T47D (cell line): ENCODE data around the gene SLC50A1.
"Not testable (repeated sequence)": the region's sequence is repeated elsewhere in the genome, so short reads cannot be mapped to it uniquely, and the experiment has no call there.

ENCODE experiments used
- DNase-seq, 2 experiments: peaks; one replicate each; pipeline versions ENCODE4 v3.0.0 to v3.0.0-alpha.2; 2011 to 2012; ENCODE audit warnings: low read depth in 1 of 2, low spot score in 1 of 2
- JUND ChIP-seq: IDR thresholded peaks from 2 replicates; pipeline ENCODE4 v1.6.1; 2012; ENCODE audit warnings: low read depth
- in situ Hi-C: cut with HindIII; loops from 2 replicates; pipeline ENCODE4 v1.10.0; 2016; ENCODE audit warnings: low sequenced_read_pairs, low pct_unique_long_range_greater_than_20kb

SLC50A1 gene

GRCh38 chr1:155160128-155160527 is 24.5 kb downstream of the SLC50A1 start:
- TF ChIP-seq JUND, result no peak
- in situ Hi-C loops, result no loop called here
- DNase-seq, result no peak

GRCh38 chr1:155162631-155163030 is 27.0 kb downstream of the SLC50A1 start:
- DNase-seq, in situ Hi-C loops: not testable (repeated sequence)

- DNase-seq, in situ Hi-C loops: not testable (repeated sequence)
Observed at GRCh38 chr1:155163785-155164184, 28.1 kb downstream of the SLC50A1 start.

DNA sequence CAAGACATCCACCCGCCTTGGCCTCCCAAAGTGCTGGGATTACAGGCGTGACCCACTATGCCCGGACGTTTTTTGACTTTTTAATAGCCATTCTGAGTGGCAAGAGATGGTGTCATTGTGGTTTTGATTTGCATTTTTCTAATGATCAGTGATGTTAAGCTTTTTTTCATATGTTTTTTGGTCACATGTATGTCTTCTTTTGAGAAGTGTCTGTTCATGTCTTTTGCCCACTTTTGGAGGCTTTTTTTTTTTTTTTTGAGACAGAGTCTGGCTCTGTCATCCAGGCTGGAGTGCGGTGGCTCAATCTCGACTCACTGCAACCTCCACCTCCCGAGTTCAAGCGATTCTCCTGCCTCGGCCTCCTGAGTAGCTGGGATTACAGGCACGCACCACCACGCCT is 29.0 kb downstream of the SLC50A1 start:
- DNase-seq, in situ Hi-C loops: not testable (repeated sequence)

GRCh38 chr1:155166051-155166470 is 30.4 kb downstream of the SLC50A1 start:
- DNase-seq, result no peak
- TF ChIP-seq JUND, result no peak
- in situ Hi-C loops, result no loop called here

DNA sequence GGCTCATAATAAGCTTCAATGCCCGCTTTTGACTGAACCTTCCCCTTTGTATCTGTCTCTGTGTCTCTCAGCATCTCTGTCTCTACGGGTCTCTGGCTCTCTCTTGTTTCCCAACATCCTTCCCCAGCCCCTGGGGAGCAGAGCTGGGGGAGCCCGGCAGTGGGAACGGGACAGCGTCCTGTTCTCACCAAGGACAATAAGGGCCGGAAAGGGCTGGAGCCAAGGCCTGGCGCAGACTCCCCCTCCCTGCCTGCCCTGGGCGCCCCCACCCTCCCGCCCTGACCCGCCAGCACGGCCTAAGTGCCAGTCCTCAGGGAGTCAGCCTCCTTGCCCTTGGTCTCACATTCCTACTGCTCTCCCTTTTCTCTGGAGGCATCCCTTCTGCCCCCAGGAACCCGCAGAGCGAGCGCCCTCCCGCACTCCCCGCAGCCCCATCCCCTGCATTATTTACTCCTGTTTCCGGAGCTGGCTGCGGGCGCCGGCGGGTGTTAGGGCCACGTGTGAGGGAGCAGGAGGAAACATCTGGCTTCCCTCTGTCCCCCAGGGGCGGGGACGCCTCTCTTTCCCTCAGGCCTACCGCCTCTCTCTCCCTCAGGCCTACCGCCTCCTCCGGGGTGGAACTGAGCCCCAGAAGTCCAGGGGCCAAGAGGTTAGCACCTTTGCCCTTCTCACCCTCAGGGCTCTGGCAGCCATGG is 31.0 kb downstream of the SLC50A1 start:
- in situ Hi-C loops, result no loop called here
- TF ChIP-seq JUND, result no peak
- DNase-seq, result no peak

DNA sequence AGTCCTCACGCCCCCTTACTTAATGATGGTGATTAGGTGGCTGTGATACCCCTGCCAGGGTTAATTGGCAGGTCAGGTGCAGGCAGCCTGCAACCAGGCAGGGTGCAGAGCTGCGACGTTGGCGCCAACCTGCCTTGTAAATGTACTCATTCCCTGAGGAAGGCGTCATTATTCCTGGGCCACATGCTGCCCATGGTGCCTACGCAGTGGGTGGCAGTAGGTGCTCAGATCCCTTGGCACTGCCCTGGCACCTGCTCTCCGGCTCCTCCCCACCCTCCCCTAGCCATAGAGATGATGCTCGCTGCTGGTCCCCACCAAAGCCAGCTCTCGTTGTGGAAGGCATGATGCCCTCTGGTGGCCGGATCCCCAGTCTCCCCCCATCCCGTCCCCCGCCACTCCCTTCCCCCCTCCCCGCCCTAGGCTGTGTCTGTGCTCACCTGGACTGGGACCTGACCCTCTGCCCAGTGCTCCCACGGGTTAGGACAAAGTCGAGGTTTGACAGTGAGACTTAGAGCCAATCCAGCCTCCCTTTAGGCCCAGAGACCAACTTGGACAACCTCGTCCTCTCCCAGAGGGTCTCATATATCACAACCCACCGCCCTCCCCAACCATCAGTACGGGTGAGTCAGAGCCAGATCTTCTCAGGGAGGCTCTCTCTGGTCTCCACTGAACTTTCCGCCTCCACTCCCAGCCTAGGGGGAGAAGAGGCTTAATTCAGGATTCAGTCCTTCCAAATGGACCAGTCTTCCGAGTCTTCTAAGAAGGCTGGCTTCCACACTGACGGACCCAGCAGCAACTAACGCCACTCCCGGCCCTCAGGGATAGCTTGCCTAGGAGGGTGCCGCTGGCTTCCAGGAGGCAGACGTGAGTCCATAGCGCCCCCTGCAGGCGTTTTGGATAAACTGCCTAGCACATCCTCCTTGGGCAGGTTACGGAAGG is 31.8 kb downstream of the SLC50A1 start:
- in situ Hi-C loops, result no loop called here
- no peak for TF ChIP-seq JUND
- DNase-seq, result peak; percentile 74 to 93

GRCh38 chr1:155168105-155168445 is 32.4 kb downstream of the SLC50A1 start:
- in situ Hi-C loops, DNase-seq: not testable (repeated sequence)

GRCh38 chr1:155168456-155169210 is 33.0 kb downstream of the SLC50A1 start:
- in situ Hi-C loops, result no loop called here

GRCh38 chr1:155169541-155169940 is 33.9 kb downstream of the SLC50A1 start:
- in situ Hi-C loops, result no loop called here
- DNase-seq, result no peak
- TF ChIP-seq JUND, result no peak

More at GRCh38 chr1:155168456-155169210, 33.0 kb downstream of the SLC50A1 start:
- no peak for TF ChIP-seq JUND
- DNase-seq, result no peak

- DNase-seq, result no peak
- no peak for TF ChIP-seq JUND
- in situ Hi-C loops, result no loop called here
Observed at GRCh38 chr1:155170101-155170785, 34.6 kb downstream of the SLC50A1 start.

DNA sequence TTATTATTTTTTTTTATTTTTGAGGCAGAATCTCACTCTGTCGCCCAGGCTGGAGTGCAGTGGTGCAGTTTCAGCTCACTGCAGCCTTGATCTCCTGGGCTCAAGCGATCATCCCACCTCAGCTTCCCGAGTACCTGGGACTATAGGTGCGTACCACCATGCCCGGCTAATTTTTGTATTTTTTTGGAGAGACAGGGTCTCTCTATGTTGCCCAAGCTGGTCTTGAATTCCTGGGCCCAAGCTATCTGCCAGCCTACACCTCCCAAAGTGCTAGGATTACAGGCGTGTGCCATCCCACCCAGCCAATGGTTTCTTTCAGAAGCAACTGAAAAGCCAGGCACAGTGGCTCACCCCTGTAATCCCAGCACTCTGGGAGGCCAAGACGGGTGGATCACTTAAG is 35.2 kb downstream of the SLC50A1 start:
- TF ChIP-seq JUND, result no peak
- in situ Hi-C loops, result no loop called here
- DNase-seq, result no peak
